Measurements from ENCODE around the gene S100A6.

The S100A6 gene

GRCh38 chr1:153510984-153511410 lies 24.8 kb downstream of the S100A6 start:
- no peak overlapping the region for H3K4me2 ChIP-seq (ENCODE audit: low read depth, low read length, poor library complexity, severe bottlenecking)
- H4K20me1 ChIP-seq (ENCODE audit: low read depth, low read length) = no peaks in the 10 kb centered on the region
- H2AFZ ChIP-seq (ENCODE audit: low read depth, low read length, severe bottlenecking) = peak overlapping the region; percentile 72
- TF ChIP-seq EZH2phosphoT487 (conservative IDR thresholded peaks at IDR 0.05; ENCODE audit: low read length) (no peak), CTCF (IDR thresholded peaks at IDR 0.05; ENCODE audit: insufficient read depth, low read length, poor library complexity, severe bottlenecking) (peak; percentile 82)
- no peak overlapping the region for H3K4me3 ChIP-seq (ENCODE audit: insufficient read depth, low read length, poor library complexity, severe bottlenecking)
- no peaks in the 10 kb centered on the region for H3F3A ChIP-seq (ENCODE audit: insufficient read depth)
- no peaks in the 10 kb centered on the region for H3K79me2 ChIP-seq (ENCODE audit: insufficient read depth, low read length)
- no peaks in the 10 kb centered on the region for H3K9me2 ChIP-seq (replicated peaks; ENCODE audit: insufficient read depth, low read length)
- no peaks in the 10 kb centered on the region for H3K36me3 ChIP-seq (ENCODE audit: low read length)
- no peak overlapping the region for H3K9ac ChIP-seq (ENCODE audit: low read length)
- H3K27me3 ChIP-seq (ENCODE audit: low read length) = no peaks in the 10 kb centered on the region
- no peak overlapping the region for H3K27ac ChIP-seq (ENCODE audit: low read depth, low read length)
- no peaks in the 10 kb centered on the region for H3K9me3 ChIP-seq (ENCODE audit: insufficient read depth, low read length)

- no peak overlapping the region for H3K4me3 ChIP-seq (ENCODE audit: insufficient read depth, low read length, poor library complexity, severe bottlenecking)
- no peaks in the 10 kb centered on the region for H3F3A ChIP-seq (ENCODE audit: insufficient read depth)
- TF ChIP-seq CTCF (IDR thresholded peaks at IDR 0.05; ENCODE audit: insufficient read depth, low read length, poor library complexity, severe bottlenecking) (peak; percentile 79), EZH2phosphoT487 (conservative IDR thresholded peaks at IDR 0.05; ENCODE audit: low read length) (no peak)
- H4K20me1 ChIP-seq (ENCODE audit: low read depth, low read length) = no peaks in the 10 kb centered on the region
- no peak overlapping the region for H3K9ac ChIP-seq (ENCODE audit: low read length)
- H3K36me3 ChIP-seq (ENCODE audit: low read length) = no peaks in the 10 kb centered on the region
- no peaks in the 10 kb centered on the region for H3K9me3 ChIP-seq (ENCODE audit: insufficient read depth, low read length)
- no peaks in the 10 kb centered on the region for H3K9me2 ChIP-seq (replicated peaks; ENCODE audit: insufficient read depth, low read length)
- no peaks in the 10 kb centered on the region for H3K27me3 ChIP-seq (ENCODE audit: low read length)
- no peak overlapping the region for H3K27ac ChIP-seq (ENCODE audit: low read depth, low read length)
- no peaks in the 10 kb centered on the region for H3K79me2 ChIP-seq (ENCODE audit: insufficient read depth, low read length)
- no peak overlapping the region for H3K4me2 ChIP-seq (ENCODE audit: low read depth, low read length, poor library complexity, severe bottlenecking)
- H2AFZ ChIP-seq (ENCODE audit: low read depth, low read length, severe bottlenecking) = no peak overlapping the region
Observed at GRCh38 chr1:153509729-153510354, 25.9 kb downstream of the S100A6 start.

- no peak overlapping the region for H2AFZ ChIP-seq (ENCODE audit: low read depth, low read length, severe bottlenecking)
- H3K4me2 ChIP-seq (ENCODE audit: low read depth, low read length, poor library complexity, severe bottlenecking) = no peak overlapping the region
- TF ChIP-seq CTCF (IDR thresholded peaks at IDR 0.05; ENCODE audit: insufficient read depth, low read length, poor library complexity, severe bottlenecking) = no peak
- TF ChIP-seq EZH2phosphoT487 (conservative IDR thresholded peaks at IDR 0.05; ENCODE audit: low read length) = no peak
- no peak overlapping the region for H3K4me3 ChIP-seq (ENCODE audit: insufficient read depth, low read length, poor library complexity, severe bottlenecking)
- H4K20me1 ChIP-seq (ENCODE audit: low read depth, low read length) = no peaks in the 10 kb centered on the region
- H3K27me3 ChIP-seq (ENCODE audit: low read length) = no peaks in the 10 kb centered on the region
- no peaks in the 10 kb centered on the region for H3K36me3 ChIP-seq (ENCODE audit: low read length)
- no peaks in the 10 kb centered on the region for H3K9me2 ChIP-seq (replicated peaks; ENCODE audit: insufficient read depth, low read length)
- no peak overlapping the region for H3K9ac ChIP-seq (ENCODE audit: low read length)
- no peaks in the 10 kb centered on the region for H3K79me2 ChIP-seq (ENCODE audit: insufficient read depth, low read length)
- no peaks in the 10 kb centered on the region for H3F3A ChIP-seq (ENCODE audit: insufficient read depth)
- no peak overlapping the region for H3K27ac ChIP-seq (ENCODE audit: low read depth, low read length)
- H3K9me3 ChIP-seq (ENCODE audit: insufficient read depth, low read length) = no peaks in the 10 kb centered on the region
Observed at GRCh38 chr1:153509036-153509435, 26.8 kb downstream of the S100A6 start.
